Progenitor cell of endocrine pancreas (in vitro differentiated cells): ENCODE data around the gene EXOC3L4. TPM values are rescaled to one million over a fixed set of nuclear protein-coding genes. Genes with fewer than 3 reads are reported as not detected.

Source experiments
- DNase-seq: peaks from one replicate; pipeline ENCODE4 v3.0.0; 2021; ENCODE audit warnings: low spot score; ENCODE audit not compliant: unreplicated experiment
- H3K27ac Mint-ChIP-seq: 2 replicates; pipeline ENCODE4 v1.8.0; 2021; ENCODE audit warnings: mild to moderate bottlenecking, moderate library complexity, mixed read lengths
- H3K27me3 Mint-ChIP-seq: 2 replicates; pipeline ENCODE4 v1.8.0; 2021; ENCODE audit warnings: mixed read lengths
- H3K36me3 Mint-ChIP-seq: 2 replicates; pipeline ENCODE4 v1.8.0; 2022; ENCODE audit warnings: mixed read lengths; ENCODE audit not compliant: insufficient read depth
- H3K4me1 Mint-ChIP-seq: 2 replicates; pipeline ENCODE4 v1.8.0; 2021; ENCODE audit warnings: low read depth, mixed read lengths
- H3K4me3 Mint-ChIP-seq: 2 replicates; pipeline ENCODE4 v1.8.0; 2021; ENCODE audit warnings: low read depth, mild to moderate bottlenecking, moderate library complexity, mixed read lengths
- H3K9me3 Mint-ChIP-seq: 2 replicates; pipeline ENCODE4 v1.8.0; 2021; ENCODE audit warnings: low read depth, mixed read lengths
- CTCF ChIP-seq: fragments of 200-600 bp; sonication (generic); IDR thresholded peaks from one replicate; pipeline ENCODE4 v1.5.0; 2021; ENCODE audit warnings: antibody characterized with exemption, mild to moderate bottlenecking; ENCODE audit not compliant: unreplicated experiment
- total RNA-seq: library from RNA; stranded (reverse); gene quantifications from 2 replicates; pipeline ENCODE4 v1.2.1, GENCODE V29; 2021

EXOC3L4 gene
- total RNA-seq, 1 donor from 2014 or later = 30.8 TPM

DNA sequence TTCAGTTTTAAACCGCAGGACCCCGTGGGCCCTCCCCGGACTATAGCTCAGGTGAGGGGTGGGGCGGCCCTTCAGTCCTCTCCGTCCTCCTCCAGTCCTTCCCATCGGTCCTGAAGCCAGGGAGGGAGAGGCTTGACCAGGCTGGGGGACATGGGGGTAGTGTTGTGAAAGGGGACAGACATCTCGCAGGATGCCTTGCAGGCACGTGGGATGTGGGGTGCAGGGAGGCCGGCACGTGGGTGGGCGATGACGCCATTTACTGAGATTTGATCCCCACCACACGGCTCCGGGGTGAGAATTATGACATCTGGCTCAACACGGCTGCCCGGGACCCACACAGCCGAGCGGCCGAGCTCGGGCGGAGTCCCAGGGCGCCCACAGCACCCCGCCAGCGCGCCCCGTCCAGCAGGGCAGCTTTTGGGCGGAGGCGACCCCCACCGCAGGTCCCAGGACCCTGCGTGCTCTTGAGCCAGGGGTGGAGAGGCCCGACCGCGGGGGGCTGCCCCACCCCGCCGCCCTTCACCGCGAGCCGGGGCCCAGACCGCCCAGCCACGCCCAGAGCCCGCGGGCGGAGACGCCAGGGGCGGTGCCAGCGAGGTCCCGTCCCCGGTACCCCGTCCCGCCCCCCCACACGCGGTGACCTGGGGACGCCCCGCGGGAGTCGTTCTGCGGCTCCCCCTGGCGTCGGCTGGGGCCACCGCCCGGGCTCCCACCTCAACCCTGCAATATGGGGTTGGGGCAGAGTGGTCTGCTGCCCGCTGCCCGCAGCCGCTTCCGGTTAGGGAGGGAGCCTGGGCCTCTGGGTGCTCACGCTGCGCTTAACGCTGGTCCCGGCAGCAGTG, 3.3 kb upstream of the EXOC3L4 start:
- peaks cover 12% of the 10 kb centered on the region for H3K4me1 Mint-ChIP-seq
- peak overlapping the region; percentile 42 for H3K4me3 Mint-ChIP-seq
- peak; percentile 71 for TF ChIP-seq CTCF
- peak; percentile 74 for DNase-seq
- H3K9me3 Mint-ChIP-seq = no peaks in the 10 kb centered on the region
- no peak overlapping the region for H3K27ac Mint-ChIP-seq
- peaks cover 8% of the 10 kb centered on the region for H3K27me3 Mint-ChIP-seq
- no peaks in the 10 kb centered on the region for H3K36me3 Mint-ChIP-seq

DNA sequence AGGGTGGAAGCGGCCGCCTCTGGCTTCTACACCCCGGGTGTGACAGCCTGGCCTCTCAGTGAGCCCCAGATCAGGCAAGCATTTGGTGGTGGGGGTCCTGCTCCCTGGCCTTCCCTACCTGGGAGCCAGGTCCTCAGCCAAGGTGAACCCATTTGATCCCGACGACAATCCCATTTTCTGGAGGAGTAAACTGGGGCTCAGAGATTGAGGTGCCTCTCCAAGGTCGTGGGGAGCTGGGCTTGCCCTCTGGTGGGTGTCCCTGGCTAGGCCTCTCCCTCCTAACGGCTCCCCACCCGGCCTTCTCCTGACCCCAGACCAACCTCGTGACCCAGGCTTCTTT, 2.7 kb upstream of the EXOC3L4 start:
- no peaks in the 10 kb centered on the region for H3K36me3 Mint-ChIP-seq
- no peak overlapping the region for H3K27ac Mint-ChIP-seq
- H3K4me3 Mint-ChIP-seq = peak overlapping the region; percentile 9

GRCh38 chr14:103093856-103094405, 594 bp upstream of the EXOC3L4 start:
- TF ChIP-seq CTCF = no peak
- H3K9me3 Mint-ChIP-seq = no peaks in the 10 kb centered on the region

More for the DNA sequence above, 2.7 kb upstream of the EXOC3L4 start:
- Mint-ChIP-seq H3K27me3 (peaks cover 4% of the 10 kb centered on the region), H3K9me3 (no peaks in the 10 kb centered on the region), H3K4me1 (peaks cover 15% of the 10 kb centered on the region)
- TF ChIP-seq CTCF = no peak
- no peak for DNase-seq

GRCh38 chr14:103095210-103095778, 769 bp downstream of the EXOC3L4 start:
- H3K9me3 Mint-ChIP-seq = no peaks in the 10 kb centered on the region
- H3K4me1 Mint-ChIP-seq = peaks cover 24% of the 10 kb centered on the region
- no peaks in the 10 kb centered on the region for H3K36me3 Mint-ChIP-seq
- H3K4me3 Mint-ChIP-seq = no peak overlapping the region
- H3K27ac Mint-ChIP-seq = peak overlapping the region; percentile 57
- H3K27me3 Mint-ChIP-seq = peaks cover 4% of the 10 kb centered on the region
- DNase-seq = no peak
- TF ChIP-seq CTCF = no peak

More at GRCh38 chr14:103093856-103094405, 594 bp upstream of the EXOC3L4 start:
- Mint-ChIP-seq H3K4me3 (no peak overlapping the region), H3K4me1 (peaks cover 18% of the 10 kb centered on the region), H3K27me3 (peaks cover 4% of the 10 kb centered on the region), H3K36me3 (no peaks in the 10 kb centered on the region), H3K27ac (peak overlapping the region; percentile 79)
- no peak for DNase-seq

DNA sequence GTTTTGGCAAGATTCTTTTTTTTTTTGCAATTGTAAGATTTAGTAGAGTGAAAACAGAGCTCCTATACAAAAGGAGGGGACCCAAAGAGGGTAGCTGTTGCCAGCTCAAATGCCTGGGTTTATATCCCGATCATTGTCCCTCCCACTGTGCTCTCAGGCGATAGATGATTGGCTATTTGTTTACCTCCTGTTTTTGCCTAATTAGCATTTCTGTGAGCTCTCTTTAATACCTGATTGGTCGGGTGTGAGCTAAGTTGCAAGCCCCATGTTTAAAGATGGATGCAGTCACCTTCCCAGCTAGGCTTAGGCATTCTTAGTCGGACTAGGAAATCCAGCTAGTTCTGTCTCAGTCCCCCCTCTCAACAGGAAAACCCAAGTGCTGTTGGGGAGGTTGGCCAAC, 1.9 kb downstream of the EXOC3L4 start:
- Mint-ChIP-seq H3K4me3 (no peak overlapping the region), H3K27ac (no peak overlapping the region)

More for the DNA sequence above, 1.9 kb downstream of the EXOC3L4 start:
- no peak for DNase-seq
- TF ChIP-seq CTCF = no peak
- H3K4me1 Mint-ChIP-seq = peaks cover 32% of the 10 kb centered on the region
- H3K9me3 Mint-ChIP-seq = no peaks in the 10 kb centered on the region
- H3K36me3 Mint-ChIP-seq = peaks cover 1% of the 10 kb centered on the region
- H3K27me3 Mint-ChIP-seq = no peaks in the 10 kb centered on the region
